Liver (tissue), 2 donors: ENCODE results near the gene DNM3.

Experiments
- CTCF ChIP-seq: fragments of 150-350 bp; IDR thresholded peaks from 2 replicates; pipeline ENCODE4 v1.5.1; 2017; ENCODE audit warnings: improper control_type of control experiment, low read depth, low read length; ENCODE audit not compliant: missing input control
- FOXA1 ChIP-seq: IDR thresholded peaks from 2 replicates; pipeline ENCODE4 v1.6.1; 2016; ENCODE audit warnings: antibody characterized with exemption
- MAX ChIP-seq: IDR thresholded peaks from 2 replicates; pipeline ENCODE4 v1.6.1; 2016; ENCODE audit warnings: antibody characterized with exemption
- REST ChIP-seq: IDR thresholded peaks from 2 replicates; pipeline ENCODE4 v1.6.1; 2016; ENCODE audit warnings: antibody characterized with exemption, mild to moderate bottlenecking
- donor health status: healthy.

- TF ChIP-seq REST: no peak
- TF ChIP-seq CTCF: no peak
- no peak for TF ChIP-seq FOXA1
- TF ChIP-seq MAX: no peak
Observed at GRCh38 chr1:172121081-172121717, 279.9 kb downstream of the DNM3 start.
